ENCODE measurements around the gene PM20D2.

Gene PM20D2

DNA sequence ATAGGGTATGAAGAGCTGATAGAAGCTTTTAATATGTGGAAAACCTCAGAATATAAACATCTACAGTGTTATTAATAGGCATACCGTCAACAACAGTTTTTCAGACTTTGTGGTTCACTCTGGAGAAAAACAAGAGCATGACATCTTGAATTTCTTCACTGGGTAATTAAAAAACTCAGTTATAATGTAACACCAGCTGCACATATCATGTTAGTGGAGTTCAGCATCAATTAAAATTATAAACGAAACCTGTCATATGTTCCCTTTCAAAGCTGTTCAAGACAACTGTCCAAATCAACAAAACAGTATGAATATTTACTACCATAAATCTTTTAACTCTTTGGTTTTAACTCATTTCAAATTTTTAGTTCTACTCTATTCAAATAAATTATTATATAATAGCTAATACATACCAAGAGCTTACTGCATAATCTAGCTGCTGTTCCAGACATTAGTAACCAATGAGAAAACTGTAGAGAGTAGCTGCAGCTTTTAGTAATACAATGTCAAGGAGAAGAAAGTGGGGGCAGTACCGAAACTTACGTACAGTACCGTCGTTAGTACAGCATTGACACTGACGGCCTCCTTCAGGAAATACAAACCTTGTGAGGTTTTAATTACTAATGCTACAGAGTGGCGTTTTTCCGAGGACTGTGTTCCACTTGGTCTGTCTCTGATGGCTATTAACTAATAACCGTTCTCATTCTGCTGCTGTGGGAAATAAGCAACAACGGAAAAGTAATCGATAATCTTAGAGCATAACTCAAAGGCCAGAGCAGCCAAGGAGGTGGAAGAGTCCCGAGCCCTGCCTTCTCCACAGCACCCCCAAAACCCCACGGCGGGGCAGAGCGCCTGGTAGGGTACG, 532 bp upstream of the PM20D2 start:
- no peak for DNase-seq (ENCODE audit: low read depth)

DNA sequence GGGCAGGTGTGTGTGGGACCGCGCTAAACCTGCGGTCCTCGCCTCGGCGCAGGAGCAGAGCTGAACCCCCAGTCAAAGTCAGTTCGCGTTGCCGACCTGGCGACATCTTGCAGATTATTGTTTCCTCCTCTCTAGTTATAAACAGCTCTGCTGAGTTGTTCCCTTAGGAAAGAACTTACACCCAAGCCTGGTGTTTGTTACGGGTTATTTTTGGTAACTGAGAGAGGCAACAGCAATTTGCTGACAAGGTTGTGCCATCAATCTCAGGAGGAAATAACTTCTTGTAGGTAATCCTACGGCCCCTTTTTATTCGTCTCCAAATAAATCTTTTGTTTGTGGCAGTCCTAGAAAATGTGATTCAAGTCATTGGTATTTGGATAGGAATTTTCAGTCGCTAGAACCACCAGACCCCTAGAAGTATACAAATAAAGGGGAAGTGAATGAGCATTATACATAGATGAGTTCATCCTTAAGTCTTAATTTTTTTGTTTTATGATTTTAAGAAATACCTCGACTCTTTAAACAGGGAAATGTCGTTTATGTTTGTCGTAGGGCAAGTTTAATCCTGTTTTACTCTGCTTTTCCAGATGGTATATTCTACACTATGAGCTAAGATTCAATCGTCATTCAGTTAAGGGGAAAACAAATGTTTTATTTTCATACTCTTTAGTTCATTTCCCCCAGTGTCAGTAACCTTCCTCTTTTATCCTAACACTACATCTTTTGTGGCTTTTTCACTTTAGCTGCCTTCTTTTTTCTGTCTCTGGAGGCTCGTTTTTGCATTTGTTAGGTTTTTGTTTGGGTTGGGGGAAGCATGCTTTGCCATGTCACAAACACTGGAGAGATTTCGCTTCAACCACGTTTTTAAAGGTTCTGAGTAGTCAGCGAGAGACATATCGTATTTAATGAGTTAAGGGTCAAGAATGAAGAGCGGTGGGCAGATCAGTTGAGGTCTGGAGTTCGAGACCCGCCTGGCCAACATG, 1.2 kb downstream of the PM20D2 start:
- DNase-seq (ENCODE audit: low read depth): no peak

DNA sequence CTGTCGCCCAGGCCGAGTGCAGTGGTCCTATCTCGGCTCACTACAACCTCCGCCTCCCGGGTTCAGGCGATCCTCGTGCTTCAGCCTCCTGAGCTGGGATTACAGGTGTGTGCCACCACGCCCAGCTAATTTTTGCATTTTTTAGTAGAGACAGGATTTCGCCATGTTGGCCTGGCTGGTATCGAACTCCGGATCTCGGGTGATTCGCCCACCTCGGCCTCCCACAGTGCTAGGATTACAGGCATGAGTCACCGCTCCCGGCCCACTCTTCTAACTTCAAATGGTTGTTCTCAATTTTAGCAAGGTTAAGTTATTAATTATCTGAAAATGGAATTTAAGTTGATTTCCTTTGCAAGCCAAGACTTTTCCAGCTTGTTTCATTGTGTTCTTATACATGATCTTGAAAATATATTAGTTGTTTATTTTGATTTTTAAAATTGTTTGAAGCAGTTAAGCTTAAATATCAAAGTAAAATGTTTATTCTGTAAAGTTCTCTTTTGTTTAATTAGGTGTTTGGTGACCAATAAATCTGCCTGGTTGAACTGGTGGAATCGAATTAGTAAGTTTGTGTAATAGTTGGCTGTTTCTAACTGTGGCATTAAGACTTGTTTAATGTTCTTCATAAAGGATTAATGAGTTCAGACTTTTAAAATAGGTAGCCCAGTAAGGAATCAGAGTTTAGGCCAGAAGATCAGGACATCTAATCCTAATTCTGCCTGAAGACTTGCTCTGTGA, 2.3 kb downstream of the PM20D2 start:
- DNase-seq (ENCODE audit: low read depth): no peak

DNA sequence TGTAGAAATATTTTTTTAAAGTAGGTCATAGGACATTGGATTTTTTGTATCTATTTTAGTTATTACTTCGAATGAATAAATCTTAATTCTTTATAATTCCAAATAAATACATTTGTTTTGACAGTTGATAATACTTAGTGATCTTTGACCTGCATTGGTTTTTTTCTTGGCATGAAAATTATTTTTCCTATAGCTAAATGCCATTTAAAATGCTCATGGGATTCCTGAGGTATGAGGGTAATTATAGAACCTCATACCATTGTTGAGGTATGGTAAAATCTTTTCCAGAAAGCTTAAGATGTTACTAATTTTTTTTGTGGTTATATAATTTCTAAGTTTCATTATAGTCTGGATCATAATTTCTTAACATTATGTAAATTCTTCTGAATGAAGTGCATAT, 8.3 kb downstream of the PM20D2 start:
- no peak for DNase-seq (ENCODE audit: low read depth)

DNA sequence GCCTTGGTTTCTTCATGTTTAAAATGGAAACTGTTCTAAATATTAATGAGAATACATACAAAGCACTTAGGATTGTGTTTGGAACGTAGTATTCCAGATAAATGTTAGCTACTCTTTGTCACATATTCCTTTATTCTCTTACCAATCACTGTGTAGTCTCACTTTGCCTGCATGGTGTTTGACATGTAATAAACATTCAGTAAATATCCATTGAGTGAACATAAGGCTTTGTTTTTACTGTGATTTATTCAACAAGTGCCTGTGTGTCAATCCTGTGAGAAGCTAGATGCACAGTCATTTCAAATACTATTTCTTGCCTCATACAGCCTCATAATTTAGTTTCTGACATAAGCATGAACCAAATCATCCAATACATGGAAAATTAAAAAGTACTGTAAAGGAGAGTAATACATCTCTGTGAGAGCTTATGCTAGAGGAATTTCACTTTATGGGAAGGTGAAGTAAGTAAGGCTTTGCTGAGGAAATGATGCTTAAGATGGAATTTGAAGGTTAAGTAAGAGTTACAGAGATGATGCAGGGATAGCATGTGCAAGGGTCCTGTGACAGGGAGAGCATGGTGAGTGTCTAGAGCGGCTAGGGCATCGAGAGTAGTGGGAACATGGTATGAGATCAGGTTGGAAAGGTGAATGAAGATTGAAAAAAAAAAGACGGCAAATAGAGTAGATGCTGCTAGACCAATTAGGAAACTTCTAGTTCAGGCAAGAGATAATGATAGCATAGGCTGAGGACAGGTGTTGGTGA, 14.7 kb downstream of the PM20D2 start:
- DNase-seq (ENCODE audit: low read depth): no peak

DNA sequence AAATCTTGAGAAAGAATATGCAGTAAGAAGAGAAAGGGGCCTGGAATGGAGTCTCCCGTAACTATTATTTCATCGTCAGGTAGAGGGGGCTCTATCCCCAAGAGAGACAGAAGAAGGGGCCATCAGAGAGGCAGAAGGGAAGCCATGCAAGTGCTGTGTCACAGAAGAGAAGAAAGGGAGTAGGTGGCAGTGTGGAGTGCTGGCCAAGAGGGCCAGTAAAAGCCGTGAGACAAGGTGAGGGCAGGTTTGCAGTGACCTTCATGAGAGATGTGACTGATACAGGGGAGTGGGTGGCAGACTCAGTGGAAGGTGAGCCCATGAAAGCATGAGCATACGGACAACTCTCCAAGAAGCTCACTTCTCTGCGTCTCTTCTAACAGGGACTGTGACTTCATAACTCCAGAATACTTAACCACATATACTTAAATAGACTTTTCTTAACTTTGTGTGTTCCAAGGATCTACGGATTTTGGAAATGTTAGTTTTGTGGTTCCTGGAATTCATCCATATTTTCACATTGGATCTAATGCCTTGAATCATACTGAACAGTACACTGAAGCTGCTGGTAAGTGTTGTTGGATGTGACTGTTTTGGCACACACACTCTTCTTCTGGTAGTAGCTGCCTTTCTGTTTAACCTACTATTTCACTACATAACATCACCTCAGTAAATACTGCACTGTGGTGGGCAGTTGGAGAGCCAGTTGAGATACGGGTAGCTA, 15.6 kb downstream of the PM20D2 start:
- DNase-seq (ENCODE audit: low read depth): peak; percentile 77

DNA sequence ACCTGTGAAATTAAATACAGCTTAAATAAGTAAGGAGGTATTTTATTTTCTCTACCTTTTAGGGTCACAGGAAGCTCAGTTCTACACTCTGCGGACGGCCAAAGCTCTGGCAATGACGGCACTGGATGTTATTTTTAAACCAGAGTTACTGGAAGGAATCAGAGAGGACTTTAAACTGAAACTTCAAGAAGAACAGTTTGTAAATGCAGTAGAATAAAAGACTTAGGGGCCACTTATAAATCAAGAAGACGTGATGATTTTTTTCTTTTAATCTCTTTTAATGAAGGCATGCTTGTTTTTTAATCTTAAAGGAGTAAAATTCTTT, 16.2 kb downstream of the PM20D2 start:
- DNase-seq (ENCODE audit: low read depth): peak; percentile 49

DNA sequence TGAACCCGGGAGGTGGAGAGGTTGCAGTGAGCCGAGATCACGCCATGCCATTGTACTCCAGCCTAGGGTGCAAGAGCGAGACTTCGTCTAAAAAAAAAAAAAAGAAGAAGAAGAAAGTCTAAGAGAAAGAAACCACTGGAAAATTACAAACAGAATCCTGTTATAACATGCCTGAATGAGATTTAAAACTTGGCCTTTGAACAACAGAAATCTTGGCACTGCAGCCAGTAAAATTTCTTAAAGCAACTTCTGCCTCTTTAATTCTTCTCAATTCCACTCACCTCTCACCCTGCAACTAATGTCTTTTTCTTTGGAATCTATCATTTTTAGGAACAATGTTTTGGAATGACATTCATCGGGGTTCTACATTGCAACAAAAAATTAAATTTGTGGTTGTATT, 26.3 kb downstream of the PM20D2 start:
- DNase-seq (ENCODE audit: low read depth): no peak

DNA sequence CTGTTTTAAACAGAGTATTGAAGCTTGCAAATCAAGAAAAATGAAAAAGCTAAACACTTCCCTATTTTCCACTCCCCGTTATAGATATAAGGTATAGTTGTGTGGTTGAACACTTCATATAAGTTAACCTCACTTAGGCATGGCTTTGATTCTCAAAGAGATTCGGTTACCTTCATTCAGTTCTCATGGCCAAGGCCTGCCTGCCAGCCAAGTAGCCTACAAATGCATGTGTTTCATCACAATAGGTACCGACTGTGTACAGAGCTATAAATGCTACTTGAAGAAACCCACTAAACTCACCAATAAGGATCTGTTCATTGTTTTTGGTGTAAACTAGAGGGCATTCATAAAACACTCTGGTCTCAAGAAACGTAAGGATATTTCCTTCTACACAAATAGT, 27.8 kb downstream of the PM20D2 start:
- no peak for DNase-seq (ENCODE audit: low read depth)

DNA sequence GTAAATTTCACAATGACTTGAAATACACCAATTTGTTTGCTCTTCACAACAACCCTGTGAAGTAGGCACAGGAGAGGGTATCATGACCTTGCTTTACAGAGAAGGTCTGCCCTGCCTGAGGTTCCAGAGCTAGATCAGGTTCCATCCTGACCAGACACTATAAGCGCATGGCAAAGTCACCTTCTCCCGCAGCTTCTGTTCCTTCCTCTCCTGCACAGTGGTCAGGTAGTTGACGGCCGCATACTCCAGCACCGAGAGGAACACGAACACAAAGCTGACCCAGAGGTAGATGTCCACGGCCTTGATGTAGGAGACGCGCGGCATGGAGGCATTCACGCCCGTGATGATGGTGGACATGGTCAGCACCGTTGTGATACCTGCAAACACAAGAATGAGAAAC, 34.3 kb downstream of the PM20D2 start:
- no peak for DNase-seq (ENCODE audit: low read depth)

DNA sequence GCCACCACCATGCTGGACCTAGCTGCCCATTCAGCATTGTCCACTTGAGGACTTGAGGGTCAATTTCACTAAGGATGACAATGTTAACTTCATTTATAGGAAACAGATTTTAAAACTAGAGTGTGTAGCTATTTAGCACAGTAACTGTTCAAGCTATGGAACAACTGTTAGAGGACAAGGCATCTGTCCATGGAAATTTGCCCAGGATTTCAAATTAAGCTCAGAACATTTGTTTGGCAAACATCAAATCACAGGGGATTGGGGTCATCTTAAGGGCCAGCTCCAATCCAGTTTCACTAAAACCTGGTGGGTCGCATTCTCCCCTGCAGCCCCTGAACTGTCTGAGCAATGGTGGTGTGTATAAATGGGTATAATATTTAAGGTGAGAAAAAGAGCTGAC, 35.1 kb downstream of the PM20D2 start:
- no peak for DNase-seq (ENCODE audit: low read depth)

DNA sequence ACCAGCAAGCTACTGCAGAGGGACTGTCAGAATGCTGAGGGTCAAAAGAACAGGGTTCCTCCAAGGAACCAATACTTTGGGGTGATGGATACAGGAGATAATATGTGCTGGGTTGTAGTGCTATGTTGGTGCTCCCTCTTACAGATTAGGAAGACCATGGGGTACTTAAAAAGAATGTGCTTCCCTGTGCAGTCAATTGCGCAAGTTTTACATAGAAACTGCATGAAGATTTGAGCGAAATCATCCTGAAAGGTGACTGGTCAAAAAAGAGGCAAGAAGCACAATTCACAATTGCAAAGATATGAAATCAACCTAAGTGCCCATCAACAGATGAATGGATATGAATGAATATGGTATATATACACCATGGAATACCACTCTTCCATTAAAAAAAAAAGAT, 37.4 kb downstream of the PM20D2 start:
- no peak for DNase-seq (ENCODE audit: low read depth)

DNA sequence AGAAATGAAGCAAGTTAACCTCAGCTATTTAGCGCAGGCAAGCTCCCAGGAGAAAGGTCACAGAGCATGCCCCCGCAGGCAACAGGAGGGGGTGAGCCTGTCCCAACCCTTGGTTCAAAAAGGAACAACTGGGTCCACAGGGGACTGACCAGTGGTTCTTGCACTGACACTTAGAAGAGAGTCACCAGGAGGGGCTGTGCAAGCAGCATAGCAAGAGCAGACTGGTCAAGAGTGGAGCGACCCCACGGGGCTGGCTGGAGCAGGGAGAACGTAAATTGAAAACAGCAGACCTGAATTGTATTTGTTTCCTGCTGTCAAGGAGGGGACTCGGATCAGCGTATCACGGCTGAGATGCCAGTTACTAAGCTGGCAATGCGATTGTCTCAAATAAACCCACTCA, 38.5 kb downstream of the PM20D2 start:
- no peak for DNase-seq (ENCODE audit: low read depth)

DNA sequence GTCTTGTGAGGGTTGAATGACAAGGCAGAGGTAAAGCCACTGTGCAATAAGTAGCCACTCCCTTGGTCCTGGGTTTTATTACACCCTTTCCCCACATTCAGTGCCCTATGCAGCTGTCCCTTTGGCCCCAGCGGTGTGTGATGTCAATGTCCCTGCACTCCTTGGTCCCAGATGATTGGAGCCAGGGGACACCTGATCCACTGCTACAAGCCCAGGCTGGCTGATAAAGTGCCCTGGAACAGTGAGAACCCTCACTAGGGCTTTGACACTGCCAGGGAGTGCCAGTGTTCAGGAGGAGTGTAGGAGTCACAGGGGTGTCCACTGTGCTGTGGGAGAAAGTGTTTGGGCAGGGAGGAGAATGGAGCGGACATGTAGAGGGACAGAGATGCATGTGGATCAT, 40.9 kb downstream of the PM20D2 start:
- DNase-seq (ENCODE audit: low read depth): no peak

DNA sequence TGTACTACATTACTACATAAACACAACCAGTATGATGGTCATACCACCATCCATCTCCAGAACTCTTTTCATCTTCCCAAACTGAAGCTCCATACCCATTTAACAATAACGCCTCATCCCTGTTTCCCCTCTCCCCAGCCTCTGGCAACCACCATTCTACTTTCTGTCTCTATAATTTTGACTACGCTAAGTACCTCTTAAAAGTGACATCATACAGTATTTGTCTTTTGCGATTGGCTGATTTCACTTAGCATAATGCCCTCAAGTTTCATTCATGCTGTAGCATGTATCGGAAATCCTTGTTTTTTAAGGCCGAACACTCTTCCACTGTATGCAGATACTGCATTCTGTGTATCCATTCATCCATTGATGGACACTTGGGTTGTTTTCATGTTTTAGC, 41.6 kb downstream of the PM20D2 start:
- no peak for DNase-seq (ENCODE audit: low read depth)

DNA sequence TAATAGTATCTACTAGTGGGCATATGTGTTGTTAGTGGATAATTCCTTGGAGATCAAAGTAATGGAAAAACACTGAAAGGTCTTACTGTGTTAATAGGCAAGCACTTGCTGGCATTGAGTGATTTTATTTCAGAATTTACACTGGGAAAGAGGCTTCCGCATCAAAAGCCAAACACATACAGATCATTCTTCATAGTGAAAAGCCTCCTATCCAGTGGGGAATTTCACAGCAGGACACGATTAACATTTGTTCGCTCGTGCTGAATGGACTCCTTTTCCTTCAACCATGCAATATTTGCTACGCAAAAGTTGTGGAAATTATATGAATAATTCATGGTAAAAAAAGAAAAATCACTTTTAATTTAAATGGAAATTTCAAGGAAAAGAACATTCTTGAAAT, 44.9 kb downstream of the PM20D2 start:
- no peak for DNase-seq (ENCODE audit: low read depth)

DNA sequence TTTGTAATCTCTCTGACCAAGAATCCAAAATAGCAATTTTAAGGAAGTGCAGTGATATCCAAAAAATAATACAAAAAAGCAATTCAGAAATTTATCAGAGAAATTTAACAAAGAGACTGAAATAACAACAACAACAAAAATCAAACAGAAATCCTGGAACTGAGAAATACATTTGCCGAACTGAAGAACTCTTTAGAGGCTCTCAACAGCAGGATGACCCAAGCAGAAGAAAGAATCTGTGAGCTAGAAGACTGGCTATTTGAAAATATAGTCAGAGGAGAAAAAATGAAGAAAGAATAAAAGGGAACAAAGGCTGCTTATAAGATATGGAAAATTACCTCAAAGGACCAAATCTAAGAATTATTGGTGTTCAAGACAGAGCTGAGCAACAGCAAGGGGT, 48.7 kb downstream of the PM20D2 start:
- DNase-seq (ENCODE audit: low read depth): no peak

DNA sequence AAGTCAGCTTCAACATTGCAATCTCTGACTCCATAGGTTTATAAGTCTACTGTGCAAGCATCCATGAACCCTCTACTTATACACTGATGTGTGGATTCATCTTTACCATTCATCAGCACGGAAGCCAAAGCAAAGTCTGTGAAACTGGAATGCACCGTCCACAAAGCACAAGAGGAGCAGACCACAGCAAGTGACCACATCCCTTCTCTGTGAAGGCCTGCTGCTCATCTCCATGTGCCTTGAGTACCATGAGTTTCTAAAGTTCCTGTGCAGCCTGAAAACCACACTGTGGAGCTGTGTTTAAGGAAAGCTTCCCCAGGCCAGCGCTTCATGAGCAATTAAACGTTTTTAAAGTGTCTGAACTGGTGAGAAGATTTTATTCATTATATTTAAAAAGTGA, 51.3 kb downstream of the PM20D2 start:
- DNase-seq (ENCODE audit: low read depth): no peak

DNA sequence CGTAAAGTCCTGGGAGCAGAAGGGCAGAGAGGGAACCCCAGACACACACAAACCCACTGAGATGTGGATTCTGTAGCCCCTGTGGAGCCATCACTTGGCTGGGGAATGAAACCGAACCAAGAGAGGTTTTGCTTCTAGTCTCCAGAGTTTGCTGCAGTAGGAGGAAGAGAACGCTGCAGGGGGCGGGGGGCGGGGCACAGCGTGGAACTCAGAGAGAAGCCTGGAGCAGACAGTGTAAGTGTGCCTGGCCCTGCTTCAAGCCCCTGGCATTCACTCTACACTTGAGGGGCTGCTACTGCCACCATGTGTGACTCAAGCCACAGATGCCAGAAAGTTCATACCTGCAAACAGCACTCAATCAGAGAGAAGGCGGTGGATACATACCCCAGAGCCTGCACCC, 52.4 kb downstream of the PM20D2 start:
- no peak for DNase-seq (ENCODE audit: low read depth)

DNA sequence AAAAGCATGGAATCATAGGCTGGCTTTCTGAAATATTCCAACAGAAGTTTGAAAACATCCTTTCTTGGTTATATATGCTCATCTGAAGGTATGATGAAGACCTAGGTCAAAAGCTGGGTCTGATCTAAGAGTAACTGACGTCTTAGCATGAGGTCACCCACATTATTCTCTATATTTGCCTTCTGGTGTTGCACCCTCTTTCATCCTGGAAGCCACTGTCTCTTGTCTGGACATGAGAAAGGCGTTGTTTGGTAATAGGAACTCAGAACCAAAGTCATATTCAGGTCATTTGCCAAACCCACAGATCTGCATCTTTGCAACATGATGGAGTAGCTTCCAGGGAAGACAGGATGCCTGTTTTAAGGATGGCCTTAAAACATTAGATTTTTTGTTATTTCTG, 53.7 kb downstream of the PM20D2 start:
- DNase-seq (ENCODE audit: low read depth): no peak

DNA sequence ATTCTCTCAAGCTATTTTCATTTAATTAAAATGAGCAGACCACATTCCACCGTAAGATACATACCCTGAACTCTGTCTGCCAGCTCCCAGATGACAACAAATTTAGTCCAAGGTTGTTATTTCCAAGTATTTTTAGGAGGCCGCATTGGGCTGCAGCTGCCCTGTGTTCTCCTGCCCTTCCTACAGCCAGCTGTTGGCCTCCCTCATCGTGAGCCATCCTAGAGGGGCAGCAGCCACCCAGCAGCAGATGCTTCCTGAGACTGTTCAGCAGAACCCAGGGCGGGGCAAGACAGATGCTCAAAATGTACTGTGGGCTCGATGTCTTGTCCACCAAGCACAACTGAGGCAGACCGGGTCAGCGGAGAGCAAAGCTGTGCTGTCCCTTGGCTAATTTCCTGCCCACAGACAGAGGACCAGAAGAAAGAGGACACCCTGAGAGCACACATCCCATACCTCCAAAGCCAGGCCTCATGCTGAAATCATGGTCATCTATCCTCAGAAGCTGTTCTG, 54.9 kb downstream of the PM20D2 start:
- DNase-seq (ENCODE audit: low read depth): no peak
